OCI-LY7 (cell line): Measurements from ENCODE around the gene ZBTB21.

Source experiments
- EZH2phosphoT487 ChIP-seq: fragments of 200-600 bp; sonication (generic); IDR thresholded peaks from 2 replicates; pipeline ENCODE4 v1.6.1; 2018; ENCODE audit warnings: low read depth, borderline replicate concordance, mild to moderate bottlenecking, mixed run types, antibody characterized with exemption, low read length, moderate library complexity, mixed read lengths
- TF ChIP-seq, protein P1 (sequence below): fragments of 200-600 bp; sonication (generic); conservative IDR thresholded peaks from 2 replicates; pipeline ENCODE4 v1.5.1; 2014; ENCODE audit warnings: mild to moderate bottlenecking, antibody characterized with exemption, low read length, moderate library complexity, mixed read lengths

DNA sequence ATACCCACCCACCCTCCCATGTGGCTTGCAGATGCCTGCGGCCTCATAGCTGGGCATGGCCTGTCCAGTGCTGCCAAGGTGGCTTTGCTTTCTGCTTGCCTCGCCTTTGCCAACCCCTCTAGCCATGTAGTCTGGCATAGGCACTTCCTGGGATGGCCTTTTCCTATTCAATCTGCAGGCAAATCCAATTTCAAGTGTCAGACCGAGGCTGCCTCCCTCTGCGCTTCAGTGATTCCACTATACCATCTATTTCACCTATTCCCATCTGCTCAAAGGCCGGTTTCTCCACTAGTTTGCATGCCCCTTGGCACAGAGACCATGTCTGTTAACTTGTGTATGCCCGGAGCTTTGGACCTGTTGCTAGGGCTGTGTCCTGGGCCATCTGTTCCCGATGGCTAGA lies 3.8 kb upstream of the ZBTB21 start:
- TF ChIP-seq, protein P1, sequence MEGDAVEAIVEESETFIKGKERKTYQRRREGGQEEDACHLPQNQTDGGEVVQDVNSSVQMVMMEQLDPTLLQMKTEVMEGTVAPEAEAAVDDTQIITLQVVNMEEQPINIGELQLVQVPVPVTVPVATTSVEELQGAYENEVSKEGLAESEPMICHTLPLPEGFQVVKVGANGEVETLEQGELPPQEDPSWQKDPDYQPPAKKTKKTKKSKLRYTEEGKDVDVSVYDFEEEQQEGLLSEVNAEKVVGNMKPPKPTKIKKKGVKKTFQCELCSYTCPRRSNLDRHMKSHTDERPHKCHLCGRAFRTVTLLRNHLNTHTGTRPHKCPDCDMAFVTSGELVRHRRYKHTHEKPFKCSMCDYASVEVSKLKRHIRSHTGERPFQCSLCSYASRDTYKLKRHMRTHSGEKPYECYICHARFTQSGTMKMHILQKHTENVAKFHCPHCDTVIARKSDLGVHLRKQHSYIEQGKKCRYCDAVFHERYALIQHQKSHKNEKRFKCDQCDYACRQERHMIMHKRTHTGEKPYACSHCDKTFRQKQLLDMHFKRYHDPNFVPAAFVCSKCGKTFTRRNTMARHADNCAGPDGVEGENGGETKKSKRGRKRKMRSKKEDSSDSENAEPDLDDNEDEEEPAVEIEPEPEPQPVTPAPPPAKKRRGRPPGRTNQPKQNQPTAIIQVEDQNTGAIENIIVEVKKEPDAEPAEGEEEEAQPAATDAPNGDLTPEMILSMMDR, result no peak
- no peak for TF ChIP-seq EZH2phosphoT487
